Neural cell (in vitro differentiated cells): ENCODE measurements around the gene ZSCAN21. TPM values are rescaled to one million over a fixed set of nuclear protein-coding genes. Genes with fewer than 3 reads are reported as not detected.

Experiments
- H2AFZ ChIP-seq: fragments of 200-600, 300-800 bp; sonication (generic), shearing (Covaris generic); 2 replicates; pipeline ENCODE4 v1.6.0; 2014; ENCODE audit warnings: low read depth, mild to moderate bottlenecking, antibody characterized with exemption, low read length, moderate library complexity
- H3F3A ChIP-seq: fragments of 200-600 bp; shearing (Covaris generic); 2 replicates; pipeline ENCODE4 v1.6.1; 2016; ENCODE audit warnings: mild to moderate bottlenecking, moderate library complexity, mixed read lengths, antibody characterized with exemption, low read length; ENCODE audit not compliant: insufficient read depth, poor library complexity, severe bottlenecking
- H3K27ac ChIP-seq: fragments of 200-600, 300-800 bp; sonication (generic), shearing (Covaris generic); 2 replicates; pipeline ENCODE4 v1.5.1; 2014; ENCODE audit warnings: mild to moderate bottlenecking, low read length, moderate library complexity
- H3K27me3 ChIP-seq: fragments of 300-800, 200-600 bp; sonication (generic), shearing (Covaris generic); 2 replicates; pipeline ENCODE4 v1.6.0; 2014; ENCODE audit warnings: mild to moderate bottlenecking, low read depth, low read length, moderate library complexity; ENCODE audit not compliant: insufficient read depth
- H3K36me3 ChIP-seq: fragments of 300-800, 200-600 bp; sonication (generic), shearing (Covaris generic); 2 replicates; pipeline ENCODE4 v1.5.1; 2014; ENCODE audit warnings: mild to moderate bottlenecking, antibody characterized with exemption, low read length, moderate library complexity; ENCODE audit not compliant: insufficient read depth
- H3K4me2 ChIP-seq: fragments of 300-800, 200-600 bp; sonication (generic), shearing (Covaris generic); 2 replicates; pipeline ENCODE4 v1.6.0; 2014; ENCODE audit warnings: mild to moderate bottlenecking, low read length
- H3K4me3 ChIP-seq: fragments of 300-800, 200-600 bp; sonication (generic), shearing (Covaris generic); 2 replicates; pipeline ENCODE4 v1.5.1; 2014; ENCODE audit warnings: mild to moderate bottlenecking, low read length, moderate library complexity
- H3K79me2 ChIP-seq: fragments of 200-600 bp; shearing (Covaris generic); replicated peaks from 2 replicates; pipeline ENCODE4 v1.6.0; 2014; ENCODE audit warnings: mild to moderate bottlenecking, low read length, moderate library complexity; ENCODE audit not compliant: insufficient read depth
- H3K9ac ChIP-seq: fragments of 300-800, 200-600 bp; sonication (generic), shearing (Covaris generic); 2 replicates; pipeline ENCODE4 v1.6.1; 2016; ENCODE audit warnings: mild to moderate bottlenecking, low read length, mixed read lengths
- H3K9me2 ChIP-seq: fragments of 200-600 bp; shearing (Covaris generic); 2 replicates; pipeline ENCODE4 v1.6.1; 2016; ENCODE audit warnings: mild to moderate bottlenecking, low read length, mixed read lengths; ENCODE audit not compliant: insufficient read depth
- H3K9me3 ChIP-seq: fragments of 200-600, 300-800 bp; sonication (generic), shearing (Covaris generic); 2 replicates; pipeline ENCODE4 v1.6.1; 2016; ENCODE audit warnings: mild to moderate bottlenecking, mixed run types, low read length, moderate library complexity, mixed read lengths
- H4K20me1 ChIP-seq: fragments of 200-600 bp; shearing (Covaris generic); 2 replicates; pipeline ENCODE4 v1.6.1; 2016; ENCODE audit warnings: mild to moderate bottlenecking, mixed run types; ENCODE audit not compliant: insufficient read depth
- CTCF ChIP-seq: fragments of 450-650 bp; IDR thresholded peaks from 2 replicates; pipeline ENCODE4 v1.5.1; 2014; ENCODE audit warnings: antibody characterized with exemption, mild to moderate bottlenecking, moderate library complexity; ENCODE audit not compliant: poor library complexity, severe bottlenecking
- EP300 ChIP-seq: fragments of 450-650 bp; conservative IDR thresholded peaks from 2 replicates; pipeline ENCODE4 v1.6.1; 2014; ENCODE audit warnings: antibody characterized with exemption, mild to moderate bottlenecking, moderate library complexity; ENCODE audit not compliant: poor library complexity, severe bottlenecking
- EZH2 ChIP-seq: fragments of 200-600, 300-800 bp; shearing (Covaris generic), sonication (generic); IDR thresholded peaks from 2 replicates; pipeline ENCODE4 v1.6.1; 2014; ENCODE audit warnings: antibody characterized with exemption, low read length, borderline replicate concordance, mild to moderate bottlenecking; ENCODE audit not compliant: insufficient read depth, poor library complexity, severe bottlenecking
- MXI1 ChIP-seq: fragments of 450-650 bp; conservative IDR thresholded peaks from 2 replicates; pipeline ENCODE4 v1.6.1; 2014; ENCODE audit warnings: antibody characterized with exemption, mild to moderate bottlenecking; ENCODE audit not compliant: poor library complexity, severe bottlenecking
- RAD21 ChIP-seq: fragments of 450-650 bp; conservative IDR thresholded peaks from 2 replicates; pipeline ENCODE4 v1.6.1; 2014; ENCODE audit warnings: antibody characterized with exemption, mild to moderate bottlenecking, moderate library complexity
- REST ChIP-seq: IDR thresholded peaks from 2 replicates; pipeline ENCODE4 v1.6.1; 2012; ENCODE audit warnings: borderline replicate concordance
- SMC3 ChIP-seq: fragments of 450-650 bp; conservative IDR thresholded peaks from 2 replicates; pipeline ENCODE4 v1.6.1; 2014; ENCODE audit warnings: antibody characterized with exemption, mild to moderate bottlenecking, moderate library complexity; ENCODE audit not compliant: poor library complexity
- TAF1 ChIP-seq: IDR thresholded peaks from 2 replicates; pipeline ENCODE4 v1.6.1; 2012; ENCODE audit warnings: low read depth
- polyA plus RNA-seq: library from polyadenylated mRNA; depleted of rRNA; stranded (reverse); fragments of >200 nt; gene quantifications from 2 replicates; pipeline ENCODE4 v1.2.3, GENCODE V29; 2014

The ZSCAN21 gene
- polyA plus RNA-seq, 1 donor from 2014 or later, result 27.6 TPM

- Histone ChIP-seq H2AFZ (no peak overlapping the region), H3K9ac (no peak overlapping the region), H3K27me3 (no peaks in the 10 kb centered on the region), H3K36me3 (no peaks in the 10 kb centered on the region), H3K9me3 (no peaks in the 10 kb centered on the region), H4K20me1 (no peaks in the 10 kb centered on the region), H3K9me2 (no peaks in the 10 kb centered on the region), H3K4me2 (no peak overlapping the region), H3K4me3 (no peak overlapping the region), H3K79me2 (no peaks in the 10 kb centered on the region), H3F3A (no peaks in the 10 kb centered on the region), H3K27ac (no peak overlapping the region)
- no peak for TF ChIP-seq SMC3
- TF ChIP-seq TAF1, result no peak
These were observed 57.7 kb downstream of the ZSCAN21 start for GRCh38 chr7:100107125-100107737.

GRCh38 chr7:100107890-100108289, 58.3 kb downstream of the ZSCAN21 start:
- Histone ChIP-seq H3K9ac (no peak overlapping the region), H3K79me2 (no peaks in the 10 kb centered on the region), H3K27me3 (no peaks in the 10 kb centered on the region), H3K27ac (no peak overlapping the region), H3K4me2 (no peak overlapping the region), H4K20me1 (no peaks in the 10 kb centered on the region), H3F3A (no peaks in the 10 kb centered on the region), H3K36me3 (no peaks in the 10 kb centered on the region), H3K9me3 (no peaks in the 10 kb centered on the region), H3K9me2 (no peaks in the 10 kb centered on the region), H3K4me3 (no peak overlapping the region), H2AFZ (no peak overlapping the region)
- no peak for TF ChIP-seq TAF1
- TF ChIP-seq REST, result no peak
- no peak for TF ChIP-seq EP300
- TF ChIP-seq RAD21, result no peak
- TF ChIP-seq CTCF, result no peak

- TF ChIP-seq MXI1 (no peak), RAD21 (no peak), EZH2 (no peak), TAF1 (no peak)
- Histone ChIP-seq H3K9me2 (no peaks in the 10 kb centered on the region), H2AFZ (no peak overlapping the region), H3K27ac (no peak overlapping the region), H3K4me3 (no peak overlapping the region), H3K9ac (no peak overlapping the region), H3K4me2 (no peak overlapping the region), H3K9me3 (no peaks in the 10 kb centered on the region), H3K79me2 (no peaks in the 10 kb centered on the region), H3K36me3 (no peaks in the 10 kb centered on the region), H4K20me1 (no peaks in the 10 kb centered on the region), H3K27me3 (no peaks in the 10 kb centered on the region), H3F3A (no peaks in the 10 kb centered on the region)
These were observed 60.1 kb downstream of the ZSCAN21 start for GRCh38 chr7:100109521-100110163.
